Activated CD4-positive, alpha-beta T cell treated with anti-CD3 and anti-CD28 coated beads, Interleukin-2, Interleukin-4, amounts not matched to agents 100 ng/mL and 50 ng/mL, durations not matched to agents 16 hours and 8 hours (primary cell): ENCODE results near the gene DLEU7.

Experiments
- DNase-seq: peaks from one replicate; pipeline ENCODE4 v3.0.0-alpha.2; 2020; ENCODE audit warnings: low spot score

The DLEU7 gene

GRCh38 chr13:50842990-50843256, 569 bp downstream of the DLEU7 start:
- no peak for DNase-seq

- no peak for DNase-seq
Observed at GRCh38 chr13:50842251-50842989, 1.1 kb downstream of the DLEU7 start.

DNA sequence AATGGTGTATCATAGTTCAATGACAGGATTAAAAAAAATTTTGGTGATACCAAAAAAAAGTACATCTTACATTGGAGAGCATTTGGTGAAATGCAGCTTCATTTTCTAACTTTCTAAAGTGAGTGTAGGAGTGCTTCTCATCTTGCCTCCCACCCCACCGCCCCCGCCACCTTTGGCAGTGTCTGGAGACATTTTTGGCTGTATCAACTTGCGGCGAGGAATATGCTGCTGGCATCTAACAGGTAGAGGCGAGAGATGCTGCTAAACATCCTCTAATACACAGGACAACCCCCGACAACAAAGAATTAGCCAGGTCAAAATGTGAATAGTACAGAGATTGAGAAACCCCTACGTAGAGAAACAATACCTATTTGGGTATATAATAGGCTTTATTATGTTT, 1.7 kb downstream of the DLEU7 start:
- DNase-seq, result no peak

DNA sequence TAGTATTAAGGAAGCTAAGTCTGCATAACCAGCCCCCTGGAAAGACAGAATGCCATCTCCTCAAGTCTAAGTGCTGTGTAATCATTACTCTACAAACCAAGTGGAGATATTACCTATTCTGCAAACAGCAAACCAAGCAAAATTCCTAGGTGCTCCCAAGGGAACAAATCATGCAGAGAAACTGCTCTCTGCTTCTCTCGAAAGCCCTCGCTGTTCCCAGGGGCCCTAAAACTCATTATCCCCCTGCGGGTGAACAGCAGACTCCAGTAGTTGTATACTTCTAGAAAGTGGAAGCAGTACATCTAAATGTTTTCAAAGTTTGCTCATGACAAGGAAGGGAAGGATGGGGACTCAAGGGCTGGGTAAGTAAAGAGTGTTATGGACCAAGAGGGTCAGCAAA, 3.2 kb downstream of the DLEU7 start:
- DNase-seq, result no peak

DNA sequence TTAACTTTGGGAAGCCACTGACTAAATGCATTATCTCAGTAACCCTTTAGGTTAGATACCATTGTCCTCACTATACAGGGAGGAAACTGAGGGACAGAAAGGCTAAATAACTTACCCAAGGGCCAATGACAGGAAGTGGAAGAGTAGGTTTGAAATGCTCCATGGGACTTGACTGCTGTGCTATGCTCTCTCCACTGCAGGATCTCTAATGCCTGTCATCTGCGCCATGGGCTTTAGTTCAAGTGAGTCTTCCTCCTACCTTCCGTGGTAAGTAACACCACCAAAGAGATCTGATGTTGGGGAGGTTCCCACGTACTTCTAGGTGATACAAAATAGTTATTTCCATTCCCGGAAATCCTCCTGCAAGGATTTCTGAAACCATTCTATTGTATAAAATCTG, 3.7 kb downstream of the DLEU7 start:
- DNase-seq, result no peak

DNA sequence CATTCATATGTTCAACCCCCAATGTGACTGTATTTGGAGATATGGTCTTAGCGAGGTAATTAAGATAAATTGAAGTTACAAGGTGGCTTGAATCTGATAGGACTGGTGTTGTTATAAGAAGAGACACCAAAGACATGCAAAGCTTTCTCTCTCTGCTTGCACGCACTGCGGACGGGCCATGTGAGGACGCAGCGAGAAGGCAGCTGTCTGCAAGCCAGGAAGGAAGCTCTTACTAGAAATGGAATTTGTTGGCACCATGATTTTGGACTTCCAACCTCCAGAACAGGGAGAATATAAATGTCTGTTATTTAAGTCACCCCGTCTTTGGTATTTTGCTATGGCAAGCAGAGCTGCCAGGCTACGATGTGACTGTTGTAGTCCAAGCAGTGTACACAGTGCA, 4.8 kb downstream of the DLEU7 start:
- no peak for DNase-seq

DNA sequence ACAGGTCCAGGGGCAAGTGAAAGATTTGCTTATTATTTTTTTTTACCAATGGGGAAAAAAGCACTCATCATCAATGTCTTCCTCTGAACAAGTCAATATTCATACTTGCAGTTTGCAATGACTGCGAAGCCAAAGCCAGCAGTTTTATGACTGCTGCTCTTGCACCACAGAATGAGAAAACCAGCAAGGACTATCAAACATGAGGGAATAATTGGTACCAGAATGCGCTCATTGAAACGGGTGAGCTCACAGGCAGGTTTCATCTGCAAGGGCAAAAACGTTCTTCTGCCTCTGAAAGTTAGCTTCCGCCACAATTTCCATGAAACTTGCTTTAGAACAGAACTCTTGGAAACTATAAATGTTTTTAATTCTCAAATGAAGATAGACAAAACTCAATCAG, 5.5 kb downstream of the DLEU7 start:
- no peak for DNase-seq

GRCh38 chr13:50831512-50831911, 12.0 kb downstream of the DLEU7 start:
- DNase-seq, result peak; percentile 11

DNA sequence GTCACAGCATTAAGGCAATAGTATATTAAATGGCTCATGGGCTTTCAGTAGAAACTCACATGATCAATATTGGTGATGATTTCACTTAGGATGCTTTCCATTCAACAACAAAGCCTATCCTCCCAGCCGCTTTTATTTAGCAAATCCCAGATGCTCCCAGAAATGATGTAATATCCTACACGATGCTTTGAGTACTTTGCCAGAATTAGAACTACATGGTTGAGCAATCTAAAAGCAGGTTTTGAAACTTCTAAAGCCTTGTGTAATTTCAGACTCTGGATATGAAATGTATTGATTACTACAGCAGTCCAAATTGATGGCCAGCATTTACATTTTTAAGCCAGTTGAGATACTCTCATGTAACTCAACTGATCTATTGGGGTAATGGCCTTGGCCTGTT, 13.6 kb downstream of the DLEU7 start:
- DNase-seq, result no peak

DNA sequence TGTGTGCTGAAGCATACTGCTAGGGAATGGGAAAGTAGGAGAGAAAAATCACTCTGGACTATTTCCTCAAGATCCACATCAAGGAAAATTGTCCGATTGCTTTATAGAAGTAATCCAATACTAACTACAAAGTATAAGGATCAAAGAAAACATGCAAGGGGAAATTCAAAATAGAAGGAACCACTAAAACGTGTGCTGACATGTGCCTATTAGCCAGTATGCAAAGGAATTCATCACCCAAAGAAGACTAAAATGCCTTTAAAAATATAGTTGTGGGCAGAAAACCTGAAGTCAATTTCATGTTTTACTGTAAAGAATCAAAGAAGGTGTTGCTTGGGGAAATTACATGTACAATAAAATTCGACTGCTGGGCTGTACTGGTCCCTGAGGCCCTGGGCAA, 14.3 kb downstream of the DLEU7 start:
- no peak for DNase-seq

DNA sequence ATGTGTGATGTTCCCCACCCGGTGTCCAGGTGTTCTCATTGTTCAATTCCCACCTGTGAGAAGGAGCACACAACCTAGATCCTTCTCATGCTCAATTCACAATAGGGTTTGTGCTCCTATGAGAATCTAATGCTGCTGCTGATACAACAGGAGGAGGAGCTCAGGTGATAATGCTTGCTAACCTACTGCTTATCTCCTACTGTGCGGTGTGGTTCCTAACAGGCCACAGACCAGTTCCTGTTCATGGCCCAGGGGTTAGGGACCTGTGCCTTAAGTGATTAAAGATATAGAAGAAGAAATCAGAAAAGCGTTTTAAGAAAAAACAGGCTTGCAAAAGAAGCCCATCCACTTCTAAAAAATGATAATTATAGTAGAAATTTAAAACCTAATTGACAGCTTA, 17.5 kb downstream of the DLEU7 start:
- DNase-seq, result no peak

DNA sequence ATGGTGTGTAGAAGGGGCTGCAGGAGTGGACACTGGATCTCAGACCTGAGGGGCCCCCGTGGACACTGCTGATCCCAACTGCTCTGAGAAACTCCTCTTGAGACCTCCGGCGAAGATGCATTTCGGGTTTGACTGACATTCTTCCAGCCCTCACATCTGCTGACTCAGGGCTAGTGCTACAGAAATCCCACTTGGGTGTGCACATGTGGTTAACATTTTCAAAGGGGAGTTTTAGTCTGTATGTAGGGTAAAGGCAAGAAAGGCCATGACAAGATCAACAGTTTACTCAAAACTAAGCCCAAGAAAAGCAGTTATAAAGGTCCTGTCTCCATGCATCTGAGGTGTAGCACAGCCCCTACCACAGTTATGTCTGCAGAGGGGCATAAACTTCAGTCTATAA, 31.2 kb downstream of the DLEU7 start:
- no peak for DNase-seq

DNA sequence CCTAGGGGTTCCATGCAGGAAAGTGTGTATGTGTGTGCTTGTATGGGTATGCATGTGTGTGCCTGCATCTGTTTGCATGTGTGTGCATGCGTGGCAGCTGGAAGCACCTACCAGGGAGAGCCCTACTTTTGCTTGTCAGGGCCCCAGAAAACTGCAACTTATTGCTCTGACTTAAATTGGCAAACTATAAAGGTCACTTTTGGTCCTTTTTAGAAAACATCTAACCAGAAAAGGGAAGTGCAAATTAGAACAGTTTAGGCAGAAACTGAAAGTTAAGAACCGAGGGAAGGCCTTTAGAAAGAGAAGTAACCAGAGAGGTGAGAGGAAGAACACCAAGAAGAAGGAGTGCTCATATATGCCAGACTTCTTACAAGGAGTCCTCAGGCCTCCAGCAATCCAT, 32.5 kb downstream of the DLEU7 start:
- no peak for DNase-seq

GRCh38 chr13:50810468-50810867, 33.0 kb downstream of the DLEU7 start:
- no peak for DNase-seq

DNA sequence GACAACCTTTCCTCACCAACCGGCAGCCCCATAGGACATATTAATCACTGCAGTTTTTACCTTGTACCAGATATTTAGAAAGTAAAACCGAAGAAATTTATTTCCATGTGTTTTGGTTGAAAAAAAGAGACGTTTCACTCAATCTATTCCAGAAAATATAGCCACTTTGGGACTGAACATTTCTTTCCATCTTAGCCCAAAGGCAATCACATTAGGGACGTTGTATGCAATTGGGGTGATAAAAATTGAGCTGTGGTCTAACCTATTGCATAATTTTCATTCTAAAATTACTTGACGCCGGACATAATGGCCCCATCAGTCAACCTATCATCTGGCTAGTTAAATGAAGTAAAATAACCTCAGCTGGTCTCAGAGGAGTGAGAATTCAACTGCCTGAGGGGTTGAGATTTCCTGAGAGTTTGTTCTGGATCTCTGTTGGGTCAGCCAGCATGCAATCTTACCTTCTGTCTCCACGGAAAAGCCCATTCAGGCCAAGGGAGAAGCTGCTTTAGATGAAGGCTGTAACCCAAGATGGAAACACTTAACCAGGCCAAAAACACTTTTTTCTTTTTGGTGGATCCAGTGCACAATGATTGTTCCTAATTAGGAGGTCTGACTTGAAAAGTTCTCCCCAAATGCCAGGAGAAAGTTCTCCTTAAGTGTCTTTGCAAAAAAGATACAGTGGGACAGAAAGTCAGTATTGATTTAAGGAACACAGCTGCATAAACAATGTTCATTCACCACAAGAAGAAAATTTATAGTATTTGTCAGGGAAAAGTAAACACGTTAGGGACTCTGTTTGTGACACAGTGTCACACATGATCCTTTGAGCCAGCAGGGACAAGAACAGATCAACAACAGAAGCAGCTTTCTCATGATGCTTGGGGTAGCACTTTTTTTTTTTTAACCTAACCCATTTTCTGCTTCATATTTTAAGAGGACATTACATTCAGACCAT, 34.1 kb downstream of the DLEU7 start:
- no peak for DNase-seq

DNA sequence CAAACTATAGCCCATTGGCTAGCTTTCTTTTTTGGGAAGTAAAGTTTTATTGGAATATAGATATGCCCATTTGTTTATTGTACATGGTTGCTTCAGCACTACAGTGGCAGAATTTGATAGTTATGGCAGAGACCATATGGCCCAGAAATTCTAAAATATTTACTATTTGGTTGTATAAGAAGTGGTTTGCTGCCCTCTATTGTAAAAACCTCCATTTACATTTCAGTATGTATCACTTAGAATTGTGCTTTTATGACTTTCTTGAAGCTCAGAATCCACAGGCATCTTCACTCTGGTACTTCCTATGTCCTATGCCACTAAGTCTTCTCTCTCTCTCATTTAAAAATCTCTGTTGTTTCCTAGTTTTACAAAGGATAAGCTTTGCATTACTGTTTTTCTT, 37.7 kb downstream of the DLEU7 start:
- no peak for DNase-seq

- DNase-seq, result peak; percentile 77
Observed at GRCh38 chr13:50801087-50801931, 42.2 kb downstream of the DLEU7 start.

- no peak for DNase-seq
Observed at GRCh38 chr13:50800091-50800739, 43.3 kb downstream of the DLEU7 start.

DNA sequence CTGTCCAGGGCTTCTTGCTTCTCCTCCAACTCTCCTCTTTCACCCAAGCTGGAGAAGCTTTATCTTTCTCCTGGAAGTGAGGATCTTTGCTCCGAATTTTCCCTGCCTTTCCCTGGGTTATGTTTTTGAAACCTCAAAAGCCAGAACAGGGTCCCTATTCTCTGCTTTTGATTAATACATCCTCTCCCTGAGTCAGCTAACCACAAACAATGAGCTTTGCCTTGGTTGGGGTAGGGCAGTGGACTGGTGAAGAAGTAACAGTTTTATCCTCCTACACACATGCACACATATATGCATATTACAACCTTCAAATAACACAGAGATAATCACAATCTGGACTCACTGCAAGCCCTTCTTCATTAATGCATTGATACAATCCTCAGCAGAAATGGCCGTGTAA, 44.6 kb downstream of the DLEU7 start:
- DNase-seq, result no peak

GRCh38 chr13:50797091-50797490, 46.4 kb downstream of the DLEU7 start:
- no peak for DNase-seq

DNA sequence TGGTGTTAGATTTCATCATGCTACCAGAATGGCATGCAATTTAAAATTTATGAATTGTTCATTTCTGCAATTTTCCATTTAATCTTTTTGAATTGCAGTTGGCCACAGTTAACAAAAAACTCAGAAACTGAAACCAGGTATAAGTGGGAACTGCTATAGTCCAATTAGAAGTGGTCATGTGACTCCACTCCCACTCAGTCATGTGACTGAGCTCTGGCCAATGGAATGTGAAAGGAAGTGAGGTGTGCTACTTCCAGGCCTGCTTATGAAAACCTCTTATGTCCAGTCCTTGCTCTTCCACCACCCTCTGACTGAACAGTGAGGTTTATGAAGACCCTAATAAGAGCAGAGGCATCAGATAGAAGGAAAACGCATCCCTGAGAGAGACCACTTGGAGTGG, 47.0 kb downstream of the DLEU7 start:
- no peak for DNase-seq

DNA sequence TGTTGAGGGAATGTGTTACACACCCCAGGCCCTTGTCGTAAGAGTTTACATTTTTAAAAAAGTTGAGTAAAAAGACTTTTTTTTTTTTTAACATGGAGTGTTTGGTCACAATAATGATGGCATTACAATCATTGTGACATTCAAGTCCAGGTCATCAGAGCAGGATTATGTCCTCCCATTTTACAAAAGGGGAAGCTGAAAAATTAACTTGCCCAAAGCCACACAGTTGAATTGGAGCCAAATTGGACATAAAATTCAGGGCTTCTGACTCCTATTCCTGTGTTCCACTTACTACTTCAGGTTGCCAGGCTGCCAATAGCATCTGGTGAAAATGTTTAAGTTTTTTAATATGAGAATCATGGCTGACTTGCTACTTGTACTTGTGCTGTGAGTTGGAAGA, 49.3 kb downstream of the DLEU7 start:
- no peak for DNase-seq
